Caco-2 (cell line): ENCODE measurements around the gene RRP15. TPM values are rescaled to one million over a fixed set of nuclear protein-coding genes. Genes with fewer than 3 reads are reported as not detected.

ENCODE experiments used
- BruUV-seq: library from RNA; stranded (reverse); fragments of 400-500 nt; replicated peaks from 2 replicates; lab custom pipeline; 2021; lab: Mats Ljungman, UMichigan
- CTCF ChIA-PET: fragments of 300-600 bp; sonication (Branson Sonifier 250); formaldehyde crosslinking; loops from one replicate; lab custom pipeline; 2022; ENCODE audit warnings: antibody characterized with exemption; lab: Charles Lee
- POLR2A ChIA-PET: fragments of 300-600 bp; sonication (Branson Sonifier 250); formaldehyde crosslinking; loops from one replicate; lab custom pipeline; 2022; ENCODE audit warnings: antibody characterized with exemption; lab: Charles Lee
- DNase-seq, 2 experiments: peaks; one replicate each; pipeline versions ENCODE4 v3.0.0 to v3.0.0-alpha.2; 2020 to 2022
- H3K27me3 ChIP-seq: replicated peaks from 2 replicates; pipeline ENCODE4 v1.6.0; 2011; ENCODE audit warnings: low read length; ENCODE audit not compliant: control insufficient read depth, insufficient read depth
- H3K36me3 ChIP-seq: 2 replicates; pipeline ENCODE4 v1.5.1; 2011; ENCODE audit warnings: low read length; ENCODE audit not compliant: control insufficient read depth, insufficient read depth
- H3K4me1 ChIP-seq: fragments of 250-450 bp; sonication (Bioruptor Pico); 2 replicates; pipeline ENCODE4 v1.5.1; 2020; ENCODE audit warnings: mild to moderate bottlenecking
- H3K4me3 ChIP-seq: 2 replicates; pipeline ENCODE4 v1.5.1; 2011; ENCODE audit warnings: low read depth, mild to moderate bottlenecking, control low read depth, low read length
- H3K9me3 ChIP-seq: fragments of 250-450 bp; sonication (Bioruptor Pico); 2 replicates; pipeline ENCODE4 v1.5.1; 2020; ENCODE audit warnings: mild to moderate bottlenecking, moderate library complexity
- H3K27ac Mint-ChIP-seq: one replicate; pipeline ENCODE4 v1.8.0; 2022; ENCODE audit warnings: mixed read lengths; ENCODE audit not compliant: unreplicated experiment
- H3K27me3 Mint-ChIP-seq: one replicate; pipeline ENCODE4 v1.8.0; 2022; ENCODE audit warnings: mixed read lengths; ENCODE audit not compliant: insufficient read depth, unreplicated experiment
- H3K36me3 Mint-ChIP-seq: one replicate; pipeline ENCODE4 v1.8.0; 2022; ENCODE audit warnings: mild to moderate bottlenecking, mixed read lengths; ENCODE audit not compliant: insufficient read depth, unreplicated experiment
- H3K4me1 Mint-ChIP-seq: one replicate; pipeline ENCODE4 v1.8.0; 2022; ENCODE audit warnings: low read depth, mixed read lengths; ENCODE audit not compliant: unreplicated experiment
- H3K4me3 Mint-ChIP-seq: one replicate; pipeline ENCODE4 v1.8.0; 2022; ENCODE audit warnings: mild to moderate bottlenecking, moderate library complexity, mixed read lengths; ENCODE audit not compliant: unreplicated experiment
- H3K9me3 Mint-ChIP-seq: one replicate; pipeline ENCODE4 v1.8.0; 2022; ENCODE audit warnings: mixed read lengths; ENCODE audit not compliant: unreplicated experiment
- intact Hi-C: fragments of 100-400 bp; cut with micrococcal nuclease; formaldehyde crosslinking; loops from one replicate; pipeline ENCODE4 v1.10.0; 2022; ENCODE audit not compliant: unreplicated experiment
- total RNA-seq: library from RNA; stranded (reverse); gene quantifications from 2 replicates; pipeline ENCODE4 v1.2.3, GENCODE V29; 2022
- TF ChIP-seq, protein P1 (sequence below), 2 experiments: fragments of 200-600 bp in 1 of 2; IDR thresholded peaks; 1 replicate in 1 of 2; 2 replicates in 1 of 2; pipeline versions ENCODE4 v1.5.1 to v1.8.0; 2011 to 2022; ENCODE audit warnings: antibody characterized with exemption in 1 of 2, control low read depth in 1 of 2, inconsistent platforms in 1 of 2, low read depth in 1 of 2, low read length in 1 of 2, mild to moderate bottlenecking in 1 of 2, moderate library complexity in 1 of 2; ENCODE audit not compliant: insufficient read depth in 1 of 2, severe bottlenecking in 1 of 2, unreplicated experiment in 1 of 2

RRP15 gene
- total RNA-seq, 1 experiment from 2014 or later: 44.5 TPM

DNA sequence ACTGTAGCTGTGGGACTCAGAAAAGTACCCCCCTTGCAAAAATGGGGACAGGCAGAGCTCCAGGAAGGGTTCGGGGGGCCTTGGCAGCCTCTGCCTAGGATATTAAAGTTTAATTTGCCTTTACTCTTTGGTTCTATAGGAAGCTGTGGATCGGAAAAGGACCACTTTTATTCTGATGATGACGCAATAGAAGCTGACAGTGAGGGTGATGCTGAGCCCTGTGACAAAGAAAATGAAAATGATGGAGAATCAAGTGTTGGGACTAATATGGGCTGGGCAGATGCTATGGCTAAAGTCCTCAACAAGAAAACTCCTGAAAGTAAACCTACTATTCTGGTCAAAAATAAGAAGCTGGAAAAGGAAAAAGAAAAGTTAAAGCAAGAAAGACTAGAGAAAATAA lies 17.1 kb downstream of the RRP15 start:
- Histone ChIP-seq H3K36me3 (peaks cover 2% of the 10 kb centered on the region; the same call in 1 of the 2 replicates), H3K4me3 (no peak overlapping the region), H3K4me1 (peaks cover 44% of the 10 kb centered on the region), H3K27me3 (no peaks in the 10 kb centered on the region), H3K9me3 (no peaks in the 10 kb centered on the region)
- CTCF ChIA-PET: interaction anchor here (0.7 kb wide), 1 partner anchor 17 kb away, joined by 3 read pairs; the partner anchor contains the start of gene RRP15
- intact Hi-C loops: loop anchor here (2.0 kb wide), 1 partner anchor 29 kb away; no protein-coding TSS in a partner anchor
- Mint-ChIP-seq H3K36me3 (peaks cover 11% of the 10 kb centered on the region), H3K27ac (no peak overlapping the region), H3K27me3 (no peaks in the 10 kb centered on the region), H3K9me3 (no peaks in the 10 kb centered on the region), H3K4me3 (no peak overlapping the region), H3K4me1 (peaks cover 26% of the 10 kb centered on the region)
- BruUV-seq: no TSS peak
- DNase-seq: no peak
- POLR2A ChIA-PET: no interaction called here
- TF ChIP-seq, protein P1, sequence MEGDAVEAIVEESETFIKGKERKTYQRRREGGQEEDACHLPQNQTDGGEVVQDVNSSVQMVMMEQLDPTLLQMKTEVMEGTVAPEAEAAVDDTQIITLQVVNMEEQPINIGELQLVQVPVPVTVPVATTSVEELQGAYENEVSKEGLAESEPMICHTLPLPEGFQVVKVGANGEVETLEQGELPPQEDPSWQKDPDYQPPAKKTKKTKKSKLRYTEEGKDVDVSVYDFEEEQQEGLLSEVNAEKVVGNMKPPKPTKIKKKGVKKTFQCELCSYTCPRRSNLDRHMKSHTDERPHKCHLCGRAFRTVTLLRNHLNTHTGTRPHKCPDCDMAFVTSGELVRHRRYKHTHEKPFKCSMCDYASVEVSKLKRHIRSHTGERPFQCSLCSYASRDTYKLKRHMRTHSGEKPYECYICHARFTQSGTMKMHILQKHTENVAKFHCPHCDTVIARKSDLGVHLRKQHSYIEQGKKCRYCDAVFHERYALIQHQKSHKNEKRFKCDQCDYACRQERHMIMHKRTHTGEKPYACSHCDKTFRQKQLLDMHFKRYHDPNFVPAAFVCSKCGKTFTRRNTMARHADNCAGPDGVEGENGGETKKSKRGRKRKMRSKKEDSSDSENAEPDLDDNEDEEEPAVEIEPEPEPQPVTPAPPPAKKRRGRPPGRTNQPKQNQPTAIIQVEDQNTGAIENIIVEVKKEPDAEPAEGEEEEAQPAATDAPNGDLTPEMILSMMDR (IDR thresholded peaks at IDR 0.05; ENCODE audit: insufficient read depth in 1 of 2, low read depth in 1 of 2, low read length in 1 of 2, severe bottlenecking in 1 of 2, unreplicated experiment in 1 of 2): no peak

GRCh38 chr1:218303176-218303879 lies 18.2 kb downstream of the RRP15 start:
- Histone ChIP-seq H3K27me3 (no peaks in the 10 kb centered on the region), H3K9me3 (no peaks in the 10 kb centered on the region), H3K4me1 (peaks cover 33% of the 10 kb centered on the region), H3K4me3 (no peak overlapping the region), H3K36me3 (peaks cover 2% of the 10 kb centered on the region; the same call in 1 of the 2 replicates)
- H3K27me3 Mint-ChIP-seq: no peaks in the 10 kb centered on the region
- no peaks in the 10 kb centered on the region for H3K9me3 Mint-ChIP-seq
- ChIA-PET POLR2A (no interaction called here), CTCF (no interaction called here)
- DNase-seq: no peak
- H3K4me1 Mint-ChIP-seq: peaks cover 22% of the 10 kb centered on the region
- TF ChIP-seq, protein P1 (IDR thresholded peaks at IDR 0.05; ENCODE audit: insufficient read depth in 1 of 2, low read depth in 1 of 2, low read length in 1 of 2, severe bottlenecking in 1 of 2, unreplicated experiment in 1 of 2): no peak
- intact Hi-C loops: loop anchor here (2.0 kb wide), 1 partner anchor 27 kb away; no protein-coding TSS in a partner anchor
- no peak overlapping the region for H3K27ac Mint-ChIP-seq
- no TSS peak for BruUV-seq
- H3K36me3 Mint-ChIP-seq: peaks cover 19% of the 10 kb centered on the region
- no peak overlapping the region for H3K4me3 Mint-ChIP-seq

GRCh38 chr1:218304281-218305039 lies 19.4 kb downstream of the RRP15 start:
- Histone ChIP-seq H3K27me3 (no peaks in the 10 kb centered on the region), H3K9me3 (no peaks in the 10 kb centered on the region), H3K36me3 (peaks cover 2% of the 10 kb centered on the region; the same call in 1 of the 2 replicates), H3K4me1 (peaks cover 21% of the 10 kb centered on the region), H3K4me3 (no peak overlapping the region)
- DNase-seq: no peak
- Mint-ChIP-seq H3K4me1 (peaks cover 19% of the 10 kb centered on the region), H3K36me3 (peaks cover 30% of the 10 kb centered on the region), H3K27ac (no peak overlapping the region), H3K27me3 (no peaks in the 10 kb centered on the region), H3K9me3 (no peaks in the 10 kb centered on the region), H3K4me3 (no peak overlapping the region)
- TF ChIP-seq, protein P1 (IDR thresholded peaks at IDR 0.05; ENCODE audit: insufficient read depth in 1 of 2, low read depth in 1 of 2, low read length in 1 of 2, severe bottlenecking in 1 of 2, unreplicated experiment in 1 of 2): no peak
- BruUV-seq: no TSS peak
- intact Hi-C loops: no loop called here
- CTCF ChIA-PET: no interaction called here
- POLR2A ChIA-PET: no interaction called here
